Measurements from ENCODE around the gene KRT9. TPM values are rescaled to one million over a fixed set of nuclear protein-coding genes. Genes with fewer than 3 reads are reported as not detected.

Gene KRT9
- total and polyA plus RNA-seq, 2 of the 13 experiments (the other 11 are each of a cell fraction or from before 2014, with no cell fraction given): not detected

DNA sequence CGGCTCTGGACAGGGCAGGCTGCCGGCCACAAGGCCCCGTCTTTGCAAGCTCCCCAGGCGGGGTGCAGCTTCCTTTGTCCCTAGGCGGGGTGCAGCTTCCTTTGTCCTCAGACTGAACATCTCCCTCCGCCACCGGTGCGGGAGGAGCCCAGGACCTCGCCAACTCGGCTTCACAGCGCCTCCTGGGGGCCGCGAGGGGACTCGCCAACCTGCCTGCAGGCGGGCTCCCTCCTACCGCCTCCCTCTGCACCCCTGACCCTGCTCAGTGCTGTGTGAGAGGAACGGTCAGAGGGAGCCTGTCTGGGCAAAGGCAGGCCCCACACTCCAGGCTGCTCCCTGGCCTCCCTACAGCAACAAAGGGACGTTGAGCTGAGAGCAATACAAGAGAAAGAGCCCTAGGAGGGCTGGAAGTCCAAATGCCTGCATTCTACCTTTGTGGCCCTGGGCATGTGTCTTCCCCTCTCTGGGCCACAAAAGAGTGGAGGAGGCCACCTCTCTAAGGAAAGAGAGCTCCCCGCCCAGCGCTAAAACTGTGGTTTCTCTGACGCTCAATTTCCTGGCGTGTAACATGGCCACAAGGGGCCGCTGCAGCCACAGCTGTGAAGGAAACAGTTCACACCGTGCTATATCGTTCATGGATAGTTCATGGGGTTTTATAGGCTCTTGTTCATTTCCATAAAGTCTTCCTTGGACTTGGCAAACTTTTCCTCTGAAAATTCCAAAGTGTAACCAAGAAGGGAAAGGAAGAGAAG, 22.8 kb downstream of the KRT9 start (continued):
- TF ChIP-seq HNF1B (CRISPR knock-in tag; IDR thresholded peaks at IDR 0.05) (no peak), ZNF644 (CRISPR knock-in tag; IDR thresholded peaks at IDR 0.05; ENCODE audit: low read depth) (no peak), RELA (CRISPR knock-in tag; IDR thresholded peaks at IDR 0.05) (peak; percentile 77; the same call in 1 of the 2 replicates), ZNF430 (CRISPR knock-in tag; IDR thresholded peaks at IDR 0.05) (0 out of 2 replicates have a peak, but pooled peaks have one; percentile 25), NONO (IDR thresholded peaks at IDR 0.05) (no peak), NONO (CRISPR knock-in tag; conservative IDR thresholded peaks at IDR 0.05) (peak; percentile 81), ZNF3 (CRISPR knock-in tag; IDR thresholded peaks at IDR 0.05) (no peak), HDAC2 (CRISPR knock-in tag; IDR thresholded peaks at IDR 0.05) (no peak), KDM5B (CRISPR knock-in tag; IDR thresholded peaks at IDR 0.05; ENCODE audit: borderline replicate concordance) (peak; percentile 96; the same call in 1 of the 2 replicates), ZNF703 (CRISPR knock-in tag; IDR thresholded peaks at IDR 0.05; ENCODE audit: borderline replicate concordance) (no peak), ATF4 (CRISPR knock-in tag; IDR thresholded peaks at IDR 0.05) (no peak), RAD21 (CRISPR knock-in tag; IDR thresholded peaks at IDR 0.05) (peak; percentile 91), ARHGAP35 (CRISPR knock-in tag; IDR thresholded peaks at IDR 0.05; ENCODE audit: borderline replicate concordance) (peak; percentile 53; the same call in 1 of the 2 replicates), KDM1A (CRISPR knock-in tag; IDR thresholded peaks at IDR 0.05) (no peak), ZNF530 (CRISPR knock-in tag; IDR thresholded peaks at IDR 0.05; ENCODE audit: low read depth) (no peak), REPIN1 (CRISPR knock-in tag; IDR thresholded peaks at IDR 0.05; ENCODE audit: borderline replicate concordance, low read depth) (peak; percentile 92), KLF15 (CRISPR knock-in tag; IDR thresholded peaks at IDR 0.05; ENCODE audit: borderline replicate concordance) (no peak), ZNF616 (CRISPR knock-in tag; IDR thresholded peaks at IDR 0.05; ENCODE audit: low read depth) (no peak), ZNF720 (CRISPR knock-in tag; IDR thresholded peaks at IDR 0.05) (no peak), ZZZ3 (CRISPR knock-in tag; IDR thresholded peaks at IDR 0.05; ENCODE audit: borderline replicate concordance) (no peak), IRX3 (CRISPR knock-in tag; IDR thresholded peaks at IDR 0.05; ENCODE audit: borderline replicate concordance, low read depth) (no peak)
- TF ChIP-seq, protein P1, sequence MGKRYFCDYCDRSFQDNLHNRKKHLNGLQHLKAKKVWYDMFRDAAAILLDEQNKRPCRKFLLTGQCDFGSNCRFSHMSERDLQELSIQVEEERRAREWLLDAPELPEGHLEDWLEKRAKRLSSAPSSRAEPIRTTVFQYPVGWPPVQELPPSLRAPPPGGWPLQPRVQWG (CRISPR knock-in tag; IDR thresholded peaks at IDR 0.05; ENCODE audit: borderline replicate concordance, low read depth): no peak
- TF ChIP-seq, protein P2, sequence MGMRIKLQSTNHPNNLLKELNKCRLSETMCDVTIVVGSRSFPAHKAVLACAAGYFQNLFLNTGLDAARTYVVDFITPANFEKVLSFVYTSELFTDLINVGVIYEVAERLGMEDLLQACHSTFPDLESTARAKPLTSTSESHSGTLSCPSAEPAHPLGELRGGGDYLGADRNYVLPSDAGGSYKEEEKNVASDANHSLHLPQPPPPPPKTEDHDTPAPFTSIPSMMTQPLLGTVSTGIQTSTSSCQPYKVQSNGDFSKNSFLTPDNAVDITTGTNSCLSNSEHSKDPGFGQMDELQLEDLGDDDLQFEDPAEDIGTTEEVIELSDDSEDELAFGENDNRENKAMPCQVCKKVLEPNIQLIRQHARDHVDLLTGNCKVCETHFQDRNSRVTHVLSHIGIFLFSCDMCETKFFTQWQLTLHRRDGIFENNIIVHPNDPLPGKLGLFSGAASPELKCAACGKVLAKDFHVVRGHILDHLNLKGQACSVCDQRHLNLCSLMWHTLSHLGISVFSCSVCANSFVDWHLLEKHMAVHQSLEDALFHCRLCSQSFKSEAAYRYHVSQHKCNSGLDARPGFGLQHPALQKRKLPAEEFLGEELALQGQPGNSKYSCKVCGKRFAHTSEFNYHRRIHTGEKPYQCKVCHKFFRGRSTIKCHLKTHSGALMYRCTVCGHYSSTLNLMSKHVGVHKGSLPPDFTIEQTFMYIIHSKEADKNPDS (CRISPR knock-in tag; IDR thresholded peaks at IDR 0.05): no peak
- TF ChIP-seq, protein P3, sequence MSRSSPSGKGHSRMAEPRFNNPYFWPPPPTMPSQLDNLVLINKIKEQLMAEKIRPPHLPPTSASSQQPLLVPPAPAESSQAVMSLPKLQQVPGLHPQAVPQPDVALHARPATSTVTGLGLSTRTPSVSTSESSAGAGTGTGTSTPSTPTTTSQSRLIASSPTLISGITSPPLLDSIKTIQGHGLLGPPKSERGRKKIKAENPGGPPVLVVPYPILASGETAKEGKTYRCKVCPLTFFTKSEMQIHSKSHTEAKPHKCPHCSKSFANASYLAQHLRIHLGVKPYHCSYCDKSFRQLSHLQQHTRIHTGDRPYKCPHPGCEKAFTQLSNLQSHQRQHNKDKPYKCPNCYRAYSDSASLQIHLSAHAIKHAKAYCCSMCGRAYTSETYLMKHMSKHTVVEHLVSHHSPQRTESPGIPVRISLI (CRISPR knock-in tag; IDR thresholded peaks at IDR 0.05; ENCODE audit: borderline replicate concordance): 0 out of 2 replicates have a peak, but pooled peaks have one; percentile 31

Data from HepG2 (cell line).